A204.1 (cell line): Measurements from ENCODE around the gene MAP1B.

Experiments used
- FAIRE-seq: peaks from 2 replicates; lab custom pipeline; 2012; peaks lifted over from hg19 to GRCh38; lab: Jason Lieb, UNC

The MAP1B gene

DNA sequence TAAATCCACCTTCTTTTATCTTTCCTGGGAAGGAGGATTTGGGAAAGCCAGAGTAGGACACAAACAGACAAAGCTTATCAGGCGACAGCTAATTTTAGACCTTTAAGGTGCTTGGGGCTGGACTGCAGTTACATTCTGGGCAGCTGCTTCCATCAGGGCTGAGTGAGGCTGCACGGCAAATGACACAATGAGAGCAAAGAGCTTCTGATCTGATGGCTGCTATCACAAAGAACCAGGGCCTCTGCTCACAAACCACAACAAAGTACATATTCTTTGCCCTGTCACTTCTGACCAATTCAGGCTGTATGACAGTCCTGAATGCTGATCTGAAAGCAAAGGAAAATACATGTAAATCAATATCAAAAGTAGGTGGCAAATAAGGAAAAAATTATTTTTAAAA lies 119.7 kb downstream of the MAP1B start:
- no peak for FAIRE-seq

DNA sequence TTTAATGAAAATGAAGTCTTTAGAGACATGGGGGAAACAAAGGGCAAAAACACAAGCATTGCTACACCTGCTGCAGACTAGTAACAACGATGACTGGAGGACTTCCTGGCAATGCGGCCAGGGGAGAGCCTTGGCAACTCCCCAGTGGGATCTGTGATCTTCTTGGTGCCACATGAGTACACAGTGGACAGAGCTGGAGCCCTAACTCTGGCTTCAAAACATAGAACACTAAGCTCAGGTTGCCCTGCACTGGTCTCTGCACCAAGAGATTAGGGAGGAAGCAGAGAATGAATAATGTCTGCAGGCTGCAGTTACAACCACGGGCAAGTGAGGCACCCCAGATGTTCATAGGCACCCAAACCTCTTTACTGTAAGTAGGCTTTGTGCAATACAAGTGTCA lies 121.7 kb downstream of the MAP1B start:
- no peak for FAIRE-seq

DNA sequence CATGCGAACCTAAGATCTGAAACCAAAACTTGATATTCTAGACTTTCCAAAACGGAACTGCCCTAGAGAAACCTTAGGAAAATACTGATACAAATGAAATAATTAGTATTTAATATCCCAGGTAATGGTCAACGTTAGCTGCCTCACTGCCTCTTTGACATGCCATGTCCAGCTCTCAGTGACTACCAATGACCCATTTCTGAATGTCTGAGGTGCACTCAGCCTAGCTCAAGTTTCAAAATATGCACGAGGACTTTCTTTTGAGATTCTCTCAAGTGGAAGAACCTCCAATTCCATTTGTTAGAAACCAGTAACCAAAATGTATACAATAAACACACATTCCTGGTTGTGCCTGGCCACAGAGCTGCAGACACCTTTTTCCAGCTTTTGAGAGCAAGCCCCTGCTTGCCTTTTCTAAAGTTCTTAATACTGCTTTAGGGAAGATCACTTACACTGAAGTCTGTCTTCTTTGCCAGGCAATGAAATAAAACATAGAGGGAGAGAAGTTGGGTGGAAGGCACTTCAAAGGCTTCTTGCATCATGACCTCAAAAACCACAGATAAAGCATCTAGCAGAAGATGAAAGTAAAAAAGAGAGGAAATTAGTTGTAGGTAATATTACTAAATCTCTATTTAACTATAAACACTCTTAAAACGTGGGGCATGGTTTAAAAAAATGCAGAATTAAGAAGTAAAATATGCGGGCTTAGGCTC lies 124.9 kb downstream of the MAP1B start:
- no peak for FAIRE-seq

DNA sequence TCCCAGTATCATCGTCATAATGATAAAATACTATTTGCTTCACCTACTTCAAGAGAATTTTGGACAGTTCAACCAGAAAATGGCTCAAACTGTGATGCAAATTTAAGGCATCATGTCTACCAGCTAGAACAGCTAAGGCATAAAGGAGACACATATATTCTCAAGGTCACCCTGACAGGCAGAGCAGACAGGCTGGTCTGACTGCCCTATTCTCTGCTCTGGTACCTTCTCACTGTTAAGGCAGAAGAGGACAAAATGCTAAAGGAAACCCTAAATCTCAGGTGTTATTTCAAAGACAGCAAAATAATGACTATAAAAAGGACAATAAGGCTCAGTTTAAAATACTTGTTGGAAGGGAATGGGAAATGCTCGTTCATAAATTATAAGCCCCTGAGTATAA lies 125.6 kb downstream of the MAP1B start:
- no peak for FAIRE-seq

DNA sequence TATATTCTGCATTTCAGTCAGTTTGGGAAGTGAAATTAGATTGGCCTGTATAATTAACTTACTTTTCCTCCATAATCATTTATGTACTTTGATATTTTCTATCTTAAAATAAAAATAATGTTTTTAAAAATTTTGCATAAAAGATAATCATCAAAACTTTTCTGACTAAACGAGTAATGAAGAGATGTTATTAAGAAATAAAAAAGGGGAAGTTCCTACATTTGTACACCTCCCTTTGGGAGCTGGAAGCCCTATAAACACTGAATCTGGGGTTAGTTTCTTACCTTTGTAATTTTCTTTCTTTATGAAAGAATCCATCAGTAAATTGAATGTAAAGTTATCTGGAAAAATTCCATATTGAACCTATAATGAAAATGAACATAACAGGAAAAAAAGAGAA lies 126.6 kb downstream of the MAP1B start:
- FAIRE-seq: no peak

DNA sequence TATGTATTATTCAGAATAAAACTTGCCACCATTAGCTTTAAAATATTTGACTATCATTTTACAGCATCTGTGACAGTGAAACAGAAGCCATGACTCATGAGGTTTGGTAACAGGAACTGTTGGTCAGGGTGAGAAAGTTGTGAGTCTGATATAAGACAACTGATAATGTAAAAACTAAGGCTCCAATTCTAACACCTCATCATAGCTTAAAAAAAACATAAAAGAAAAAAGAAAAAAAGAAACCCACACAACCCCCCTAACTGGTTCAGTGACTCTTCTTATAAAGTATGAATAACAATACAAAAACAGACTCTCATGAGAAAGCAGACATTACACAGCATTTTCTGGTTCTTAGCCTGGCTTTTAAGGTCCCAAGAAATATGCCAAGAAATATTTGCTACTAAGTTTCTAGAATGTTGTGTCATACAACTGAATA lies 127.0 kb downstream of the MAP1B start:
- no peak for FAIRE-seq

DNA sequence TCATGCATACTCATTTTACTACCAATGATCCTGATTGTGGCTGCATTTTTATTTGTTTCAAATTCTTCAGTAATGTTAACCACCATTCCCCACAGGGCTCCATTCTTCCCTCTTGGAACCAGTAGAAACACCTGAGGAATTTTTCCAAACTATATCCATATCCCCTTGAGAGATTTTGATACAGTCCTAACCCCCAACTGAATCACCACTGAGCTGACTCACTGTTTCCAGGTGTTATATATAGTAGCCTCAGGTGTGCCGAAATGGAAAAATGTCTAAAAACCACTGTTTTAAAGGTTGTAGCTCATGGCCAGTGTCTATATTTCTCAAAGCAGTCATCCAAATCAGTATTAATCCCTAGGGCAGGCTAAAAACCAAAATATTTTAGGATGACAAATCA lies 127.6 kb downstream of the MAP1B start:
- no peak for FAIRE-seq

DNA sequence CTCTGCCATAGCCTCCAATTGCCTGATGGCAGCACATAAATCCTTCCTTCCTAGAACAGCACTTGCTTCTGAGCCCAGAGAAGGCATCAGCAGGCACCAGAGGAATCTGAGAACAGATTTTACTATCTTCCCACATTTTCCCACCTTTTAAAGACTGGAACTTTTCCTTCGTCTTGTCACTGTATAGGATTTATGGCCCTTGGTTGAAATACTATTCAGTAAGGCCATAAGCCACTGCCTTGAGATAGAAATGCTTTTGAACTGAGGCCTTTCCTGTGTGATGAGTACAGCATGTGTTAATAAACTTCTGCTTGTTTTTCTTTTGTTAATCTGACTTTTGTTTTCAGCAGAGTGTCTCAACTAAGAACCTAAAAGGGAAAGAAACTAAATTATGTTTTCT lies 128.4 kb downstream of the MAP1B start:
- FAIRE-seq: no peak

DNA sequence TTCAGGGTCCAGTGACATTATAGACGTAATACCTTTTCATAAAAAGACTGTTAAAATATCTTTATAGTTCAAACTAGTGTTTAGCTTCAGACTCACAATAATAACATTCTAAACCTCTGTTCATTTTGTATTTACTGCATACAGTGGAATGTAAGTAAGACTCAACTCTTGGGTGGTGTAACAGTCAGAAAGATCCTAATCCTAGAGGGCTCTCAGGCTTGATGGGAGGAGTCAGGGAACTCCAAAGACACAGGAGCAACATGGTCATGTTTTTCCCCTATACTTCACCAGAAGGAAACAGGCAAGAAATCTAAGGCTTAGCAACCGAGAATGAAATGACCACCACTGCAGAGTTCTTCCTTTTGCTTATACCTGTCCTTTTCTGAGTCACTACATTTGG lies 130.1 kb downstream of the MAP1B start:
- no peak for FAIRE-seq

DNA sequence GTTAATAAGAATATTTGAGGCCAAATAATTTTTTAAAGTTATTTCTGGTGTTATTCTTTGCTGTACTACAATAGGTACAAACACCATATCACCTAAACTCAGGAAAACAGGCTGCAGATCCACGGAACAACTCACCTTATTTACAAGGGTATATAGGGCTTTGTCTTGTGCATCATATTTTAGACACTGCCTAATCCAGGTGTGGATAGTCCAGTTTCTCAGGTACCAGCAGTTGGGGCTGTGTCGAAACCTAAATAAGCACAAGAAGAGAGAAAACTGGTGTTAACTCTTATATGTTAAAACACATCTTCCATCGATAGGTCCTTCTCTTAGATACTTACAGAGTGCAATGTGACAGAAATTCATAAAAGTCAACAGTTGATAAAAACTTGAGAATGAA lies 130.6 kb downstream of the MAP1B start:
- FAIRE-seq: no peak

DNA sequence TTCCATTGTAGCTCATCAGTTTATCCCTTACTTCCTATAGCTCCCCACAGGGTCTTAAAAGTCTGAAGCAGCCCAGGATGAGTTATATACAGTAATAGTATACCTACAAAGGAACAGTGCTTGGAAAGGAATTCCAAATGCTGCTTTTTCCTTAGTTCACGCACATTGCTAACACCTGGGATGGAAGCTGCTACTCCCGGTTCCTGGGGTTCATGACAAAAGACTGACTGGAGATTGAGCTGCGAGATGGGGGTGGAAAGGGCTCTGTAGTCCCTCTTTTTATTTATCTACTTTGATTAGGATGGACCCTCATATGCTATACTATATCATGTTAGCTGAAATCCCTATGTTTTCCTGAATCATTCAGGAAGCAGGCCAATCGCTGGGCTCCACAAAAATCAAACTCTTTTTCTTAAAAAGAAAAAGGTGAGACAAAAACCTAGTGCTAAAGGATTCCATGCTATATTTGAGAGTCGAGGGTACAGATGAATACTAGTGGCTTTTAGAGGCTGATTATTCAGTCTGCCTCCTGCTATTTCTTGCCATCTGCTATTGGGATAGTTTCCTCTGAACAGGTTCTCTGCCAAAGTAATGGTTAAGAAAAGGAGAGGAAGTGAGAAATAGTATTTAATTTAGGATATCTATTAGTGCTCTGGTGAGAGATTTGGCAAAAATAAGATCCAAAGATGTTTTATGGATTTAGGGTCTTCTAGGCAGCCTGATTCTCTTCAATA lies 131.6 kb downstream of the MAP1B start:
- no peak for FAIRE-seq

DNA sequence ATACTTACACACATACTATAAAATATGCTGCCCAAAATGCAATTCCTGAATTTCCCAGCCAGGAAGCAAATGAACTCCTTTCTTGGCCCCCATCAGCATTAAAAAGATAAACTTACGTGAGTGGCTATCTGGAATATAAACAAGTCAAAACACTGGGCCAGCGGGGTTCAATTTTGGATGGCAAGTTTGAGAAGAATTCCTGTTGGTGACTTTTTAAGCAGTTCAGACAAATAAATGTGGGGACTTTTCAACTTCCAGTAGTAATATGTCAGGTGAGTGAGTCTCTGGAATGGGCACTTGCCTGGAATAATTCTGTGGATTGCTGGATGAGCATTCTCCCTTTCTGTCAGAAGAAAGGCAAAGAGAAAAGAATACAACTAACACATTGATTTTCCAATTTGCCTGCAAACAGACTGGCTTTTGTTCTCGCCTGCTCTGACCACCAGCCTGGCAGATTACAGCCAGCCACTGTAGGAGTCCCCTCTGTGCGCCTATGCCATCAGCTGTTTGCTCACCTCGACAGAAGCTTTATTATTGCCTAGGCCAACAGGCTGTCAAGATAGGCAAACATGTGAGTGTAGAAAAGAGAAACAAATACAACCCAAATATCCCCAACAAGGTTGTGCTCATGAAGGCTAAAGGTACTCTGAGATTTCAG lies 134.2 kb downstream of the MAP1B start:
- no peak for FAIRE-seq

DNA sequence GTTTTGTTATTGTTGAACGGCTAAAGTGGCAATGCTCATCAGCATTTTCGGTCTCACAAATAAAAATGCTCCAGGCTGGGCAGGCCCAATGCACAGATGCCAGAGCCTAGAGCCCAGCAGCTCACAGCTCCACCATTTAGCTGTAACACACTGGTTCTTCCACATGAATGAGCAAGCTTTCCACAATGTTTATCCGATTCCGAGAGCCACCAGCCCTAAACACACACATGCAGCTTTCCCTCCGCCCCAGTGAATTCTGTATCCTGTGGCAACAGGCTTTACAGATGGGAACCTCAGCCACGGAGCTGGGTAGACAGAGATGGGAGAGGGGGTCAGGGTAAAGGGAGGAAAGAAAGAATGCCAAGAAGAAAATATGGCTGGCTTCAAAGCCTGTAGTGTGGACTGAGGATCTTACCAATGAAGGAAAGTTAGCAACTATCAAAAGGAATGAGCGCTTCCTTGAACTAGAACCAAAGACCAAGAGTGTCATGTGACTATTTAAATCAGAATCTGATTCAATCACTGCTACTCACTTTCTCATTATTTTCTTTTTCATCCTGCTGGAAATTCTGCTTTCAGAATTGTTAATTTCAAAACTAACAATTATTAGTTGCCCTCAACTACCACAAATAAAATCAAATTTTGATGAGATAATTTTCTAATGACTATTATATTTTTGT lies 135.7 kb downstream of the MAP1B start:
- FAIRE-seq: no peak

DNA sequence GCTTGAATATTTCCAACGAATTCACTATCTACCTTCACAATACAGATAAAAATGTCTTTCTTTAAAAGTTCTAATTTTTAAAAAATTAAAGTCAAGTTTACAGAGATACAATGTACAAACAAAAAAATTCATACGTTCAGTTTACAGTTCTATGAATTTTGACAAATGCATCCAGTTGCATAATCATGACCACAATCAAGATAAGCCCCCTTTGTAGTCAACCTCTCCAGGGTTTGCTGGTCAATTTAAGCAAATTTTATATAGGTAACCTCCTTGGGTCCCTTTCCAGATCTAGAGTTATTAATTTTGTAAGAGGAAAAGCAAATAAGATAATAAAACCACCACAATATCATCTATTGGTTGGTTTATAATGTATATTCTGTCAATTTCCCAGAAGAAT lies 136.4 kb downstream of the MAP1B start:
- FAIRE-seq: no peak

DNA sequence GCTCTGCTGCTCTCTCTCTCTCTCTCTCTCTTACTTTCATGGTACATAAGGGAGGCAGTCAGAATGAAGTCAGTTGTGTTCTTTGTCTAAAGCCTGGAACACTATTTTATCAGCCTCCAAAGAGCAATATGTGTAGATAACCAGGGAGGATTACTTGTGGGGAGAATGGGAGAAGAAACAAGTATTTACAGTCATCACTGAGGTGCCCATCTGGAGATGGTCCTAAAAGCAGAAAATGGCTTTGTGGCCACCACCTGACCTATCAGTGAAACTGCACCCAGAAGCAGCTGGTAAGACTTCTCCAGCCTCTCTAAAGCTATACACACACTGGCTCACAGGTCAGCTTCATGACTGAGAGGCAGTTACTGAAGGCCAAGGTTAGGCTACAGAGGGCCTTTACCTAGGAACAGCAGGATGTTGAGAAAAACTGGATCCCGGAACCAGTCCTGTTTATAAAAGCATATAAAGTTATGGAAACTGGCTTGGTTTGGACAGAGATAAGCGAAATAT lies 137.6 kb downstream of the MAP1B start:
- no peak for FAIRE-seq

DNA sequence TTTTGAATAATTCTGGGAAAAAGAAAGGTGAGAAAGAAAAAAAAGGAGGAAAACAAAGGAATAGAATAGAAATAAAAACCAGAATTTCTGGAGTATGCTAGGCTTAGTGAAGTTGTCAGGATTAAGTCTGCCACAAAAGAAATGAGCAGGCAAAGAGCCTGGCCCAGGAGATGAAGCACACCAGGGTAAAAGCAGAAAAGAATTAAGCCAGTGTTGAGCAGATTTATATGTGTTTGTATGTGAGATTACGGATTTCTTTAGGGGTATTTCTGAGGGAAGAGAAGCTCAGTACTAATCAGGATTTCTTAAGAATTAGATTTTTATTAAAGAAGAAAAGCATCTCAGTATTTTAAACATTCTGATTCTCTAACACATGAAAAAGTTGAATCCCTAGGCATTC lies 138.3 kb downstream of the MAP1B start:
- FAIRE-seq: no peak

DNA sequence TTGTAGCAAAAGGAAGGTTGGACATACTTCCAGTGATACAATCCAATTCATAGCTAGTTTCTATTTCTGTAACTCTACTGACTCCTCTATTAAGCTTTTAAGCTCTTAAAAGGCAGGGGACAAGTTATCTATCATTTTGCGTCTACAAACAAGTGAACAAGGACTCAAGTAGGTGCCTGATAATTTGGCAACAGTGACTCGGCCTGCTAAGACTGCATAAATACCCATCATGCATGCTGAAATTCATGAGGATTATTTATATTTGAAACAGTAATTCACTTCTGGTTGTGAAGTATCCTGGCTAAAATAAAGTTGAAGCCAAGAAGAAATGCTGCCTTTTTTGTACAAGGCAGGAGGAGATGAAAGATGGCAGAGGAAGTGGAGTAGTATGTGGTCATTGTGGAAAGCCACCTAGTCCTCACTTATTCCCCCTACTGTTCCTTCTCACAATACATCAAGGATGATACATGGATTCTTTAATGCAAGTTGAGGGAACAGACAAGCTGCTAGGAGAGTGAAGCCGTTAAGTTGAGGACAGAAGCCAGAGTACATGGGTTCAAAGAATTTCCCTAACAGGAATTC lies 138.8 kb downstream of the MAP1B start:
- FAIRE-seq: no peak

DNA sequence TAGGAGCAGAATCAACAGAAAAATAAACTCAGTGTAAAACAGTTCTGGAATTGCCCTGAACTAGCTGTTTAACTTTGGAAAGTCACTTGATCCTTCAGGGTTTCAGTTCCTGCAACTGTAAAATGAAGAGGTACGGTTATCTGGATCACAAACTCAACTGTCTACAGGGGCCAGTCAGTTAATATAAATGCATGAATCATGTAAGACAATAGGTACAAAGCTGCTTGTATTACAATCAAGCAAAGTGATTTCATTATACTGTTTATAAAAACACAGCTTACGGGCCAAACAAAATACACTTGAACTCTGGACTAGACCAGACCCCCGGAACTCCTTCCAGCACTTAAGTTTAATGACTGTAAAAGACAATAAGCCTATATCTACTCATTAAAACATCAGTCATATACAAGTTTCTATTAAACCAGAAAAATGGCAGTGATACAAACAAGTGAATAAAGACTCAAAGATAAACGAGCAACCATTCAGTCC lies 139.7 kb downstream of the MAP1B start:
- FAIRE-seq: no peak

DNA sequence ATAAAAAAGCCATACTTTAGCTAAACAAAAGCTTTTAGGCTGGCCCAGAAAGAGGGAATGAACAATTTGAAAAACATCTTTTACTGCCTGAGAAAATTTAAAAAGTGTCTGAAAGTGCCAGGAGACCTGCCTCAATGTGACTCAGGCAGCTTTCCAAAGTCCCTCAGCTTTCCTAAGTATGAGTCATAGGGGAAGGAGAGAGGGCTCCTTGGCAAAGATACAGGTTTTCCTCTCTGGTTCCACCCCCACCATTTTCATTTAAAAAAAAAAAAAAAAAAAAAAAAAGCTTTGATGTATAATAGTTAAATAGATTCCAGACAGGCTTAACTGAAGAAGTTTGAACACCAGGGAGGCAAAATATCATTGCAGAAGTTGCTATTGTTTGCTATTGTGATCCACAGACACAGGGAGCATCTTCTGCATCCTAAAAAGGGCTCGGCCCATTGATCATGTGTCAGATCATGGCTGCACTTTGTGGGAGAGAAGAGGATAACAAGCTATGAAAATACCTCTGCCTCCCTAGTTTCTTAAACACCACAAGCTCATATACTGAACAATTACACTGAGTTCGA lies 141.2 kb downstream of the MAP1B start:
- FAIRE-seq: no peak

DNA sequence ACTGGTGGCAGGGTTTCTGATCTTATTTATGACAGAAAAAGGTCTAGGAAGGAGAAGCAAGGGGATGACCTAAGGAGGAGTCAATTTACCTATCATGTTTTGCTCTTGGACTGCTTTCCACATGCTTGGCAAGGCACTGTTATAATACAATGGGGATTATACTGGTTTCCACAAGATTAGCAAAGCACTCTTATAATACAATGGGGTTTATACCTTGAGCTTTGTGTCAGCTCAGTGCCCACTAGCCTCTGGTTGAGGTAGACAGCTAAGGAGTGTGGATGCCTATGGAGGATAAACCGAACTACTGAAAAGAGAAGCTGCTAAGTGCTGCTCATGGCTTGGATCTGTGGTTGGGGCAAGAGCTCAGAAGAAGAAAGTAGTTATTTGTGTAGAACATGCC lies 144.1 kb downstream of the MAP1B start:
- no peak for FAIRE-seq

DNA sequence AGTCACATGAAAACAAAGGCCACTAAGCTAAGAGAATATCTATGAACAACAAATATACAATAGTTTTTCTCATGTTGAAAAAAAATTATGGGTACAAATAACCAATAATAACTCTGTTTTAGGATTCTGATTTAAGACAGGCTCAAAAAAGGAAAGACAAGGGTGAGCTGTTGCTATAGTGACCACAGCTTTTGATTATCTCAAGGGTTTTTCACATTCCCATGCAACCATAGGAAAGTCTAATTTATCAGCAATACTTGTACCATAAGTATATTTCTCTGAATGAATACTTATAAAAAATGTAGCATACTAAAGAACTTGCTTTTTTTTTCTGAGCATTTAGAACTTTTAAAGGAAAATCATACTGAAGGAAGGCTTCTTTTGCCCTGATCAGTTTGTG lies 144.7 kb downstream of the MAP1B start:
- no peak for FAIRE-seq
